ENCODE measurements around the gene PRPS1L1.

PRPS1L1 gene

DNA sequence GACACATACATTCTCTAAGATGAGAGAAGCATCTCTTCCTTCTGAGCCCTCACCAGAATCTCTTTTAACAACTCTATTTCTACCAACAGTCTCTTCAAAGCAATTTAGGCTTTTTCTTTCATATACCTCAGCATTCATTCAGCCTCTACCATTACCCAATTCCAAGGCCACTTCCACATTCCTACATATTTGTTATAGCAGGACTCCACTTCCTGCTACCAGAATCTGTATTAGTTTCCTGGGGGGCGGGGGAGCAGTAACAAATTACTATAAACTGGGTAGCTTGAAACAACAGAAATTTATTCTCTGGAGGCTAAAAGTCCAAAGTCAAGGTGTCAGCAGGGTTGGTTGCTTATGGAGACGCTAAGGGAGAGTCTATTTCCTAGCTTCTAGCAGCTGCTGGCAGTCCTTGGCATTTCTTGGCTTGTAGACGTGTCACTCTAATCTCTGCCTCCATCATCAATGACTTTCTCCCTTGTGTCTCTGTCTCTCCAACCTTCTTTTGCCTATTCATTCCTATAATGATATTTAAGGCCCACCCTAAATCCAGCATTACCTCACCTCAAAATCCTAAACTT lies 7.4 kb downstream of the PRPS1L1 start:
- Histone ChIP-seq H3K9me3 (ENCODE audit: severe bottlenecking) (no peaks in the 10 kb centered on the region), H3K36me3 (no peaks in the 10 kb centered on the region), H3K4me3 (ENCODE audit: low read depth, low read length) (no peak overlapping the region), H3K27ac (no peak overlapping the region), H3K27me3 (ENCODE audit: insufficient read depth, low read depth, severe bottlenecking) (no peaks in the 10 kb centered on the region)
- DNase-seq, result no peak
- TF ChIP-seq, protein P1, sequence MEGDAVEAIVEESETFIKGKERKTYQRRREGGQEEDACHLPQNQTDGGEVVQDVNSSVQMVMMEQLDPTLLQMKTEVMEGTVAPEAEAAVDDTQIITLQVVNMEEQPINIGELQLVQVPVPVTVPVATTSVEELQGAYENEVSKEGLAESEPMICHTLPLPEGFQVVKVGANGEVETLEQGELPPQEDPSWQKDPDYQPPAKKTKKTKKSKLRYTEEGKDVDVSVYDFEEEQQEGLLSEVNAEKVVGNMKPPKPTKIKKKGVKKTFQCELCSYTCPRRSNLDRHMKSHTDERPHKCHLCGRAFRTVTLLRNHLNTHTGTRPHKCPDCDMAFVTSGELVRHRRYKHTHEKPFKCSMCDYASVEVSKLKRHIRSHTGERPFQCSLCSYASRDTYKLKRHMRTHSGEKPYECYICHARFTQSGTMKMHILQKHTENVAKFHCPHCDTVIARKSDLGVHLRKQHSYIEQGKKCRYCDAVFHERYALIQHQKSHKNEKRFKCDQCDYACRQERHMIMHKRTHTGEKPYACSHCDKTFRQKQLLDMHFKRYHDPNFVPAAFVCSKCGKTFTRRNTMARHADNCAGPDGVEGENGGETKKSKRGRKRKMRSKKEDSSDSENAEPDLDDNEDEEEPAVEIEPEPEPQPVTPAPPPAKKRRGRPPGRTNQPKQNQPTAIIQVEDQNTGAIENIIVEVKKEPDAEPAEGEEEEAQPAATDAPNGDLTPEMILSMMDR (IDR thresholded peaks at IDR 0.05; ENCODE audit: low read depth, low read length), result no peak

DNA sequence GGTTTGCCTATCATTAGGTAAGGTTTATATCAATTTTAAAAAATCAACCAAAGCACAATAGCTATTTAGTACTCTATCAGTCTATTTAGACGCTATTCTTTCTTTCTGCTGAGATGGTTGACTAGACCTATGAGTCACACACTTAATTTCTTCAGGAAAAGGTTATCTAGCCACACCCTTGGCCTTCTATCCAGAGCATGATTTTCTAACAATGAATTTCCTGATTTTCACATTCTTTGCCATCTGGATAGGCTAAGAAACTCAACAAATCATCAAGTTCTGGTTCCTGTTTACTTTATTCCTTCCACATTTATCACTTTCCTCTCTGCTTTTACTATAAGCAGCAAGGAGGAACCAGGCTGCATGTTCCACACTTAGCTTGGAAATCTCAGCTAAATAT lies 8.1 kb downstream of the PRPS1L1 start:
- no peak overlapping the region for H3K27ac ChIP-seq
- no peak overlapping the region for H3K4me3 ChIP-seq (ENCODE audit: low read depth, low read length)
- TF ChIP-seq, protein P1 (IDR thresholded peaks at IDR 0.05; ENCODE audit: low read depth, low read length), result no peak
- no peaks in the 10 kb centered on the region for H3K9me3 ChIP-seq (ENCODE audit: severe bottlenecking)
- no peaks in the 10 kb centered on the region for H3K27me3 ChIP-seq (ENCODE audit: insufficient read depth, low read depth, severe bottlenecking)
- no peaks in the 10 kb centered on the region for H3K36me3 ChIP-seq
- no peak for DNase-seq

DNA sequence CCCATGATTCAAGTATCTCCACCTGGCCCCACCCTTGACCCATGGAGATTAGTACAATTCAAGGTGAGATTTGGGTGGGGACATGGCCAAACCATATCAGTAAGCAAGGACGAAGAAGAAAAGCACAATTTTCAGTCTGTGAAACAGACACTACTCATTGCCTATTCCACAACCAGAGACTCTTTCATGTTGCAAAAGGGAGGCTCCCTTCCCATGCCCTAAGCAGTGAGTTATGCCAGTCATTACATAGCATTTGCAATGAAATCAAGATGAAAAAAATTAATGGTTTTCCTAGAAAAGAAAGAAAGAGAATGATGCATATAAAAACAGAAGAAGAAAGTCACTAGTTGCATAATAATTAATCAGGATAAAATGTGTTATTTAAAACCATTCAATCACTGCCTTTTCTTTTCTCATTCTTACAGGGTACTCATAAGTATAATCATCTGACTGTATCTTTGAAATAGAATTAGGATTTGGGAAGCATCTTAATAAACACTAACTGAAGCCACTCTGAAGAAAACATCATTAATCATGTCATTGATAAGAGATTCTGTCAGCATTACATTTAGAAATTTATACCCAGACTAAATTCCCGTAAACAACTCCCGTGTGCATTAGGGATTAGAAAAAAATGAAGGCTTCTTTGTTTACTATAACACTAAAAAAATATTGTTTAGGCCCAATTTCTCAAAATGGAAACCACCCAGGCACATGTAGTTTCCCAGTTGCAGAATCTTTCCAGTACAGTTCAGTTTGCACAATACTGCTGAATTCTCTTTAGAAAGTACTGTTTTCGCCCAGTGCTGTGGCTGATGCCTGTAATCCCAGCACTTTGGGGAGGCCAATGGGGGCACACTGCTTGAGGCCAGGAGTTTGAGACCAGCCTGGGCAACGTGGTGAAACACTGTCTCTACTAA lies 9.1 kb downstream of the PRPS1L1 start:
- Histone ChIP-seq H3K27ac (no peak overlapping the region), H3K27me3 (ENCODE audit: insufficient read depth, low read depth, severe bottlenecking) (no peaks in the 10 kb centered on the region), H3K9me3 (ENCODE audit: severe bottlenecking) (no peaks in the 10 kb centered on the region), H3K36me3 (no peaks in the 10 kb centered on the region), H3K4me3 (ENCODE audit: low read depth, low read length) (no peak overlapping the region)
- TF ChIP-seq, protein P1 (IDR thresholded peaks at IDR 0.05; ENCODE audit: low read depth, low read length), result no peak
- DNase-seq, result no peak

DNA sequence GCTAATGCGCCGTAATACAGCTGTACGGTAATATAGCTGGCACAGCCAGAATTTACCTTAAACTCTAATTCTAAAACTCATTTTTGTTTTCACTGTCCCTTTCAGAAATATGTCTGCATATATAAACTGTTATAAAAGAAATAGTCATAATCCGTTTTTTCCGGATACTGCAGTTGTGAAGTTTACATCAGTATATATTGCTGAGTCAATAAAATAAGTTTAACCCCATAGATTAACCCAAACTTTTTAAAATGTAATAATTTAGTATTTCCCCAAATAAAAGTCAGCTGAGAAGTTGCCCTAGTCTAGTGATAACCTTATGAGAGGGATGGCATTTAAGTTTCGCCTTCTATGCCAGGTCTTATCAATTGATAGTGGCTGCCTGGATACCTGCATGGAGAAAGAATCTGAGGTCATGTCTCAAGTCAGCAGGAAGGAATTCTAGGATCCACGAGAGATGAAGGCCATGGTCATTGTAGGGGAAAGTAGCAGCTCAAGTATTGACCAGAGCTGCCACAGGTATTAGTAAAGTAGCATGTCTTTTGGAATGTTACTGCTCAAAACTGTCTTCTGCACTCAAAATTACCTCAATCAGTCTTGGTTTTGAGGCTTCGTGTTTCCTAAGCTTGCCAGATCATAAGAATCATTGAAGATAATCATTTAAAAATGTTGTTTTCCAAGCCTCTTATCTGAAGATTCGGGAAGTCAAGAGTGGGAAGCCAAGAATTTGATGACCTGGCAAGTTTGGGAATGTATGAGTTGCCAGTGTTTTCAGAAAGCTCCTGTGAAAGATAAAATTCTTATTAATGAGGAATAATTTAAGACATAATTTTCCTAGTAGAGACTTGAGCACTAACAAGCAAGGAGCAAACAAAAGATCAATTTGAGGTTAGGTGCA lies 10.8 kb downstream of the PRPS1L1 start:
- H3K36me3 ChIP-seq, result no peaks in the 10 kb centered on the region
- H3K27me3 ChIP-seq (ENCODE audit: insufficient read depth, low read depth, severe bottlenecking), result no peaks in the 10 kb centered on the region
- DNase-seq, result no peak
- no peaks in the 10 kb centered on the region for H3K9me3 ChIP-seq (ENCODE audit: severe bottlenecking)
- no peak overlapping the region for H3K27ac ChIP-seq
- H3K4me3 ChIP-seq (ENCODE audit: low read depth, low read length), result no peak overlapping the region
- TF ChIP-seq, protein P1 (IDR thresholded peaks at IDR 0.05; ENCODE audit: low read depth, low read length), result no peak

DNA sequence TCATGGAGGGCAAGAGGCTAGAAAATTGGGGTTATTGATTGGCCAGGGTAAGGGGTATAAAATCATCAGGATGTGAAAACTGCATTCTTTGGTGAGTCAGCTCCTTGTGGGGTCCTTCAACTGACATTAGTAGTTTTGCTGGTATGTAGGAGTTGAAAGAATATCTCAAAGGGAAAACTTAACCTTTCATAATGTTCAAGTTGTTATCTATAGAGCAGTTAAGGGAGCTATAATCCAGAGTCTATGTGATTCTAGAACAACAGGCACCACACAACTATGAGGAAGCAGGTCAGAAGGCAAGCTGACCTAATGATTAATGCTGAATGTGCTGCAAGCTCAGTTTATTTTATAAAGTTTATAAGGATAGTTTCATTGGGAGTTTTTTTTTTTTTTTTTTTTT lies 13.7 kb downstream of the PRPS1L1 start:
- Histone ChIP-seq H3K36me3 (no peaks in the 10 kb centered on the region), H3K27ac (no peak overlapping the region), H3K9me3 (ENCODE audit: severe bottlenecking) (no peaks in the 10 kb centered on the region), H3K4me3 (ENCODE audit: low read depth, low read length) (no peak overlapping the region), H3K27me3 (ENCODE audit: insufficient read depth, low read depth, severe bottlenecking) (no peaks in the 10 kb centered on the region)
- DNase-seq, result no peak
- TF ChIP-seq, protein P1 (IDR thresholded peaks at IDR 0.05; ENCODE audit: low read depth, low read length), result no peak
